Measurements from ENCODE around the gene KCNMB1.
A peak's percentile ranks its signal among the peaks of the same experiment; 100 is the strongest.

KCNMB1 gene

DNA sequence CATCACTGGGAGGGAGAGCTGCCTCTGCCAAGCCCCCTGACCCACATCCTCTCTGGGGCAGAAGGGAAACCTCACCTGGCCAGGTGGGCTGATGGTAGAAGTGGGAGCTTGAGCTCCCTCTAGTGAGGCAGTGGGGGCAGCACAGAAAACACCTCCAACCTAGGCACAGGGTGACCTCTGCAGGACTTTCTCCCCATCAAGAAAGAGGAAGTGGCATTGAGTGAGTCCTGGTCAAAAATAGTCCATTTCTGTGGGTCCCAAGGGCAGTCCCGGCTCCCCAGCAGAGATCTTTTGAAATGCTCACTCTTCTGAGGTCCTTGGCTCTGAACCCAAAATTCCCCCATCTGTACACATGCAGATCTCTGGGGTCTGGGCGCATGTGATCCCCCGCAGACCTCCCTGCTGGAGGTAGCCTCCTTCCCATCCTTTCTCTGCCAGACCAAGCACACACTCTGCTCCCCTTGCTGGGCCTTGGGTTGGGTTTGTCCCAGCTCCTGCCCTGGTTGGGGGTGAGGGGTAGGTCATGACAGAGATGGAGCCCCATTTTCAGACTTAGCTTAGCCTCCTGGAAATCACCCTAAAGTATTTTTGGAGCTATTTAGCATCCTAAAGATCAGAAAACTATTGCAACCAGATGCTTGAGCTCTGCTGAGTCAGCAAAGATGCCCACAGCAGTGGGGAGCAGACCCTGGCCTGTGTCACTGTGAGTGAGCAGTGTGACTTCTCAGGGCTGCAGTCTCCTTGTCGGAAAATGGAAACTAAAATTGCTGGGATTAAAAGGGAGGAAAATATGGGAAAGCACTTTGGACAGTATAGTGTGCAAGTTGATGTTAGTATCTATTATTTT is 50.0 kb downstream of the KCNMB1 start:
- DNase-seq, result peak; percentile 82

DNA sequence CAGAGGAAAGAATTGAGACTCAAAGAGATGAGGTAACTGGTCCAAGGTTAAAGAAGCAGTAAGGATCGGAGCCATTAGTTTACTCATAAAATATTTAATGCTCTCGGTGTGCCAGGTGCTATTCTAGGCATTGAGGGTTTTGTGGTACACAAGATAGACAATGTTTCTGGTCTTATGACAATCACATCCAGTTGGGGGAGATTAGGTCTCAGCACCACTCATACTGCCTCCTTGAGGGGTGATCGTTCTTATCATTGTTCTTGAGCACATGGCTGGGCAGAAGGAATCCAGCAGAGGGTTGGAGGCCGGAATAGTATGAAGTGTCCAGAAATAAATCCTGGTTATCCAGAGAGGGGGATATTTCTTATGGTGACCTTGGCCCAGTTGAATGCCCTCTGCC is 50.9 kb downstream of the KCNMB1 start:
- peak; percentile 79 for DNase-seq

DNA sequence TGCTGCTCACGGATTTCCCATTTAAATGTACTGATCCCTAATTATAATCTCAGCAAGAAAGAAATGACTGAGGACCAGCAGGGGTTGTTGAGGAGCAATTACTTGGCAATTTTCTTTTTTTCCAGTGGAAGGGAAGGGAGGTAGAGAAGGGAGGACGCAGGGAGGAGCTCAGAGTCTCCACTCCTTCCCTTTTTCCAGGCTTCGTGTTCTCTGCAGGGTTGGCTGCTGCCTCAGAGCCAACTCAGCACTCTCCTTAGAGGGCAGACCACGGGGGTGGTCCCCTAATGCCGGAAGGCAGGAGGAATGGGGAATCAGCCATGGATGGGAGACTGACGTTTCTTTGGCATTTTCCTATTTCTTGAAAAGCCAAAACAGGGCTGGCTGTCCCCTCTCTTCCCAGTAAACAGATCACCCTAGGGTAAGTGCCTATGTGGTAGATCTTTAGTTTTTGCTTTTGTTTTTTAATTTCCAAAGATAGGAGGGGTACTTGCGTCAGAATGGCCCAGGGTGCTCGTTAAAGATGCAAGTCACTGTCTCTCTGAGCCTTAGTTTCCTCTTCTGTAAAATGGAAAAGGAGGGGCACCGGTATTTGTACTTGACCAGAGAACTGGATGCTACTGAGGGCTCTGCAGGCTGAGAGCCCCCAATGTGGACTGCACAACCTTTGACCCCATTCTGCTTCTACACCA is 52.0 kb downstream of the KCNMB1 start:
- DNase-seq, result no peak

DNA sequence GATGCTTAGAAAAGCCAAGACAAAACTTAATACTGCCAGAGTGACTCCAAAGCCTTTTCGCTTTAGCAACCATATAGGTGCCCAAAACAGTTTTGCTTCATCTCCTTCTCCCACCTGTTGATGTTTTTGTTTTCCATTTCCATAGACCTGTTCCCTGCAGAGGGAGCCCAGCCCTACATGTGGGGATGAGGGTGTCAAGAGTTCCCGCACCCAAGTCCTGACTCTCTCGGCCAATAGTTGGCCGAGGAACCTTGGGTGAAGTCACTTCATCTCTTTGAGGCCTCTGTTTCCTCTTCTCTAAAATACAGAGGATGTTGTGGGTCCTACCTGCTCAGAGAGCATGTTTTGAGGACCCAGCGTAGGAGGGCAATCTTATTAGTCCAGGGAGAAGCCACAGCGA is 53.1 kb downstream of the KCNMB1 start:
- no peak for DNase-seq

GRCh38 chr5:170334626-170335025 is 54.5 kb downstream of the KCNMB1 start:
- DNase-seq, result no peak

DNA sequence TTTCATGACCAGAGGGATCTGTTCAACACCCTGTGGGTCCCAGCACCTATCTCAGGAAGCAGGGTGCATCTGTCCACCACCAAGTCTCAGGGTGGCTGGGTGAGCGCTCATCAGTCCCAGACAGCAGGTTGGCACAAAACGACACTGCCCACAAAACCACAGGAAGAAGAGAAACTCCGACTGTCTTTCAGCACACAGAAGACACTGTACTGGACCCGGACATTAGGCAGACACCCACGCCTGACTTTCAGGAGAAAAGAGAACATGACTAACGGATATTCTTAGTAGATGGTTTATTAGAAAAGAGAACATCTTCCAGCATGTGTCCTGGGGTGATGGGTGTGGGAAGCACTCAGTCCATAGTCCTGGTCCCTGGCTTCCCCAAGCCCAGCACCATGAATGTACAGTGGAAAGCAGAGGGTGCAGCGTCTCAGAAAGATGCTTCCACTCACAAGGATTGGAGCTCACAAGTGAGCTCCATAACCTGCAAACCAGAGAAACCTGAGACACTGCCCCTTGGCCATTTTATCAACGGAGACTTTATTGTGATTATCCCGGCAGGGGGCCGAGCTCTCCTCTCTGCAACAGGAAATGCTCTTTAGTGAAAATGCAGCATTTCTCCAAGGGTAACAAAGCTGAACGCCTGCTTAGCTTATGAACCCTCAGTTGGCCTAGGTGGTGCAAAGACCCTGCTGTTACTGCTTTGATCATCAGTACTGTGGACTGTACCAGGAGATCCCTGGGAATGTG is 55.8 kb downstream of the KCNMB1 start:
- peak; percentile 96 for DNase-seq

GRCh38 chr5:170332058-170332457 is 57.1 kb downstream of the KCNMB1 start:
- DNase-seq, result no peak

DNA sequence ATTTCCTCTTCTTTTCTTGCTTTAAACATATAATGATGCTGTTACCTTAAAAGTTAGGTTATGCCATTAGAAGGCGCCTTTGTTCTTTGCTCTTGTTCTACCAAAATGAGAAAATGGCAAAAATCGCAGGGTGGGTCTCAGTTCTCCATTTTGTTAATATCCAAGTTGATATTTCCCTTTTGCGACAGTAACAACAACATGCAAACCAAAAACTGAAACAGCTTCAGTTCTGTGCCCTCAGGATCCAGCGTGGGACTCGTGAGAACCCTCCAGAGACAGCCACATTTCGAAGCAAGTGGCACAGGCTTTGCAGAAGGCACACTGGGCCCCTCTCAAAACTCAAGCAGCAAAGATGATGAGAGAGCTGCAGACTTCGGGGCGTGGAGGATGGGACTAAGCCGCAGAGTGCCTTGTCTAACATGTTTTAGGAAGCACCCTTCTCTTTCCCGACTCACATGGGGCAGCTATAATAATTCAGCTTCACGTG is 58.6 kb downstream of the KCNMB1 start:
- DNase-seq, result peak; percentile 81

DNA sequence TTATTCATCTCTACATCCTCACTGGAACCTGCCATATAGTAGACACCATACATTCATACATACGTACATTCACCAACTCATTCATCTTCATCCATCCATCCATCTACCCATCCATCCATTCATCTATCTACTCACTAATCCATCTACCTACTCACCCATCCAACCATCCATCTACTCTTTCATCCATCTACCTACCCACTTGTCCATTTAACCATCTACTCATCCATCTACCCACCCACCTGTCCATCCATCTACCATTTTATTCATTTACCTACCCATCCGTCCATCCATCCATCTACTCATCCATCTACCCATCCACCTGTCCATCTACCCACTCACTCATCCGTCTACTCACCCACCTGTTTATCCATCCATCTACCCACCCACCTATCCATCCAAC is 59.6 kb downstream of the KCNMB1 start:
- no peak for DNase-seq

GRCh38 chr5:170327829-170328228 is 61.3 kb downstream of the KCNMB1 start:
- peak; percentile 69 for DNase-seq

GRCh38 chr5:170327168-170327567 is 62.0 kb downstream of the KCNMB1 start:
- no peak for DNase-seq
